ENCODE results near the gene LCMT1.
"Not testable (repeated sequence)": the region's sequence is repeated elsewhere in the genome, so short reads cannot be mapped to it uniquely, and the experiment has no call there.

LCMT1 gene

DNA sequence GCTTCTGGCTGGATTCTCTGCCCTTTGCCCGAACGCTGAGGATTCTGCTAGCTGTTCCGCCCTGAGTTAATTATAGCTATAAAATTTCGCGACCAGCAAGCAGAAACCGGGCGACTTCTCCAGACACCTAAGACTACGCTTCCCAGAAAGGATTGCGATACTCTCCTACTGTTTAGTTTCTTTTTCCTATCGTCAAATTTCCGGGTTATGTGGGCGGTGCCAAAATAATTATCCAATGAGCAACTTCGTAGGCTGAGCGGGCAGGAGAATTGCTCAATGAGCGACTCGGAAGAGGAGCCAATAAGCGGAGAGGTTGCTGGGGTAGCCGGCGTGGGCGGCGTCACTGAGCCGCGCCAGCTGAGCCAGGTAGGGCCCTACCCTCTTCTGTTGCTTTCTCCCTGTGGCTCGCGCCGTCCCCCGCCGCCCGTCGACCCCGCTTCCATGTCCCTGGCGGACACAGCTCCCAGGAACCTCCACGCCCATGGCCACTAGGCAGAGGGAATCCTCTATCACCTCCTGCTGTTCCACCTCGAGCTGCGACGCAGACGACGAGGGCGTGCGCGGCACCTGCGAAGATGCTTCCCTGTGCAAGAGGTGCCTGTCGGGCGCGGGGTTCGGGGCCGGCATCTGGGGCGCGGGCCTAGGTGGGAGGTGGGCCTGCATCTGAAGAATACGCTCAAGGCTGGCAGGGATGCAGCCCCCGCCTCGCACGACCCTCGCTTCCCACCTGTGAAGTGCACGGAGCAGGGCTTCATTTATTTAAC lies at the start of gene LCMT1:
TSS of gene LCMT1 (plus strand) at position 340 of the 764 bp plus-strand sequence. CDS start at position 482, 142 bp downstream.
- DNase-seq (ENCODE audit: low read depth) = peak; percentile 93

DNA sequence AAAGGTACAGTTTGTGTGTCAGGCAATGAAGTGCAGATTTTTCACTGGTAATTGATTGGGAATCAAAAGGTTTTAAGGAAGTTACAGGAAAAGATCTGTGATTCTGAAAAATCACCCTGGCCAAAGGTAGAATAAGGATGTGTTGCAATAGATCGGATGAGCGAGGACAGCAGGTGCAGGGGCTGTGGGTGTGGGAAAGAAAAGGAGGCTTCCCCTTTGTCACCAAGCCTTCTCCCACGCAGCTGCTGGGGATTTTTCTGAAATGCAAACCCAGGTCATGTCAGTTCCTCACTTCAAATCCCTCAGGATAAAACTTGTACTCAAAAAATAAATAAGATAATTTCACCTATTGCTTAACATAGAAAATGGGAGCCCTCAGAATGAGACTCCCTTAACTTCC lies 48.4 kb upstream of the LCMT1 start:
- DNase-seq (ENCODE audit: low read depth) = no peak

DNA sequence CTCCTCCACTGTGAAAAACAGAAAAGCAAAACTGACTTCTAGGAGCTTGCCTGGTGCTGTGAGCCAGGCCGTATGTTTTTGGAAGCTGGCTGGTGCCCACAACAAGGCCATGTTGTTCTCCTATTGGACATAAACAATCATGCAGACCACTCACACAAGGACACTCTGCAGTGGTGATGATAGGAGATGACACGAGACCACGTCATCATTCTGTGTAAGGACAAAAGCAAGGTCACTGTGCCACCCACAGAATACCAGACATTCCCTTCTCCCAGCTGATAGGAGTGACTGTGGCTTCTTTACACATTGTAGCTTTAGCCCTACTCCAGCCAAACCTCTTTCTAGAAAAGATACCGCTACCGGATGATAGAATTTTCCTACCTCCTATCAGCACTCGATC lies 47.7 kb upstream of the LCMT1 start:
- no peak for DNase-seq (ENCODE audit: low read depth)

- not testable (repeated sequence) for DNase-seq (ENCODE audit: low read depth)
Measured at GRCh38 chr16:25064281-25064680, 47.3 kb upstream of the LCMT1 start.

DNA sequence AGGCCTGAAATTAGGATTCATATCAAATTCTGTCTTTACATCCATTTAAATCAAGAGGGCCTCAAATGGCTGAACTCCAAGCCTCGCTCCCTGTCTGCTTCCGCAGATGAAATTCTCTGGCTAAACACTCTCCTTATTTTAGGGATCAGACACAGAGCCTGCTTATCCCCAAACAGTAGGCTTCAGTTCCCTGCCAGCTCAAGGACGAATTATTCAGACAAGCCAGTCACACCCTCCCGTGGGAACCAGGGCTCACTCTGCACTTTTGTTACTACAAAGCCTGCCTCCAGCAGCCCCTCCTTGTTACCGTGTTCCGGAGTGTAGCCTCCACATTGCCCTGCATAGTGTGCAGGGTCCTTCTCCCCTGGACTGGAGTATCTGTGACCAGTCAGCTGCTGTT lies 46.6 kb upstream of the LCMT1 start:
- no peak for DNase-seq (ENCODE audit: low read depth)

- no peak for DNase-seq (ENCODE audit: low read depth)
Measured at GRCh38 chr16:25065899-25066298, 45.6 kb upstream of the LCMT1 start.

GRCh38 chr16:25066426-25066746 lies 45.2 kb upstream of the LCMT1 start:
- no peak for DNase-seq (ENCODE audit: low read depth)

GRCh38 chr16:25066747-25067631 lies 44.6 kb upstream of the LCMT1 start:
- no peak for DNase-seq (ENCODE audit: low read depth)

DNA sequence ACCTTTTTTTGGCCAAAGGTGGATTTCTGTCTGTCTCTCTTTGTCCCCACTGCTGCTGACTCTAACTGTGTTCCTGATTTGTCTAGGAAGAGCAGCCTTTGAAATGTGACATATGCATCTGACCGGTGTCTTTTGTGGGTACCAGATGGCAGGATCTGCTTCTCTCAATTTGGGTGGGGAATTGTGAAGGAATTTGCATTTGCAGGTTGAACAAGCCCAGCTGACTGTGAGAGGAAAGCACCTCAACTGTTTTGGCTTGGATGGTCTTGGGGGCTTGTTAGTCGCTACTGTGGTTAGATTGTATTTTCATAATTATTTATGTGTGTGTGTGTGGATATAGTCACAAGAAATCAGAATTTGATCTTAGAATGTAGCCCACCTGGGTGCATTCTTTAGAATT lies 37.7 kb upstream of the LCMT1 start:
- DNase-seq (ENCODE audit: low read depth) = no peak

GRCh38 chr16:25078386-25078978 lies 33.1 kb upstream of the LCMT1 start:
- DNase-seq (ENCODE audit: low read depth) = no peak

GRCh38 chr16:25079637-25080378 lies 31.7 kb upstream of the LCMT1 start:
- DNase-seq (ENCODE audit: low read depth) = no peak

DNA sequence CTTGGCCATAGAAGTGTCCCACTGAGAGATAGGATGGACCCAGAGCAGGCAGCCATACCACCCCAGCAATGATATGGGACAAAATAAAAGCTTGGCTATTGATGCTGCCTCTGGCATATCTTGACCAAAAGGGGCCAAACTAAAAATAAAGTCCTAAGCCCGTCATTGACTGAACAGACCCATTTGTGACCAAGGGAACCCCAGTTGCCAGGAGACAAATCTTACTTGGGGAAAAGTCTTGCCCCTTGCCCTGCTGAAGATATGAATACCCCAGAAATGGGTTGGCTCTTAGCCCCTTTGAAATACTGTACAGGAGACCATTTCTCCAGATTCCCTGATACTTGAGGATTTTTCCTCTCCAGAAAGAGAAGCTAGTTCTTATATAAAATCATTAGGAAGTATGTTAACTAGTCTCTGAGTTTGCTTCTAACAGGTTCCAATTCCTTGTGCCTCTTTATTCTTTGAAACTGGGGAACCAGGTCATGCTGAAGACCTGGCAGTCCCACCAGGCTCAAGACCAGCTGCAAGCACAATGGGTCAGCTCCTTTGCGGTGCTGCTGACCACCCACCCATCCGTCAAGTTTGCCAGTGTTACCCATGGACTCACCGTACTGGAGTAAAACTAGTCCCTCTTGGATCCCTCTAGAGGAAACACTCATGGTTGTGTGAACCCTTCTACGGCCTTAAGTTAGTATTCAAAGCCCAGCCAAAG lies 31.0 kb upstream of the LCMT1 start:
- no peak for DNase-seq (ENCODE audit: low read depth)

DNA sequence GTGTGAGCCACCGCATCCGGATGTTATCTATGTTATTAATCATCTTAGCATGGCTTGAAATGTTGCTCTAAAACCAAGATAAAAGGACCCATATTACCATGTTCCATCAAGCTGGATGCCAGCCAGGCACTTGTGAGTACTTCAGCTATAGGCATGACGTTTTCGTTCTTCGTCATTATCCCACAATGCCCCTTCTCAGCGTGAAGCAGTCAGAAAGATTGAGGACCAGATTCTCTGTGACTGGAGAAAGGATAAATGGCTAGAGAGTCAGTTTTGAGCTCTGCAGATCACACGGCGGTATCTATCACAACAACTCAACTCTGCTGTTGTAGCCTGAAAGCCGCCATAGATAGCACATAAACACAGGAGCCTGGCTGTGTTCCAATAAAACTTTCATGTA lies 29.8 kb upstream of the LCMT1 start:
- no peak for DNase-seq (ENCODE audit: low read depth)

- no peak for DNase-seq (ENCODE audit: low read depth)
Measured at GRCh38 chr16:25083065-25083464, 28.5 kb upstream of the LCMT1 start.

DNA sequence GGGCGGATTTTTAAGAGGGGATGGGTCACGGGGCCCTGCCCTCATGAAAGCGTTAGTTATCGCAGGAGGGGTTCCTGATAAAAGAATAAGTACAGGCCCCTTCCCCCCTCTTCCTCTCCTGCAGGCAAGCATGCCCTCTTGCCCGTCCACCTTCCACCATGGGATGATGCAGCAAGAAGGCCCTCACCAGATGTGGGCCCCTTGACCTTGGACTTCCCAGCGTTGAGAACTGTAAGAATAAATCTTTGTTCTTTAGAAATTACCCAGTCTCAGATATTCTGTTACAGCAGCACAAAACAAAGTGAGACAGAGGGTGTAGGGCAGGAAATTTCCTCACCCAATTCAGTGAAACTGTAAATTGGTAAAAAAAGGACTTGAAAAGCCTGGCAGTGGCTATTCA lies 27.8 kb upstream of the LCMT1 start:
- no peak for DNase-seq (ENCODE audit: low read depth)

GRCh38 chr16:25084797-25085196 lies 26.7 kb upstream of the LCMT1 start:
- DNase-seq (ENCODE audit: low read depth) = no peak

DNA sequence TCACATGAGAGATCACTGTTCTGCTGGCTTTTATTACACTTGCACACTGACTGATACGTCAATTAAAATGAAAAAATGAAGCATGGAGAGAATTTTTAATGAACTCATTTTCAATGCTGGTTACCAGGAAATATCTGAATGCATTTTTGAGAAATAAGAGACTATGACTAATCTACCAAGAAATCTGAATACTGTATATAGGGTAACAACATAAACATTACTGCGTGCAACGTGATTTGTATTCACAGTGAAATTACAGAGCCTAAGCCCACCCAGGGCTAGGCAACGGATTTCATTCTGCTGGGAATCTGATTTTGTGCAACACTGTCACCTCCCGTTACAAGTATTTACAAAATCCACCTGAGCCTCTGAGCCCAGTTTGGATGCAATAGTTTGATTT lies 23.8 kb upstream of the LCMT1 start:
- DNase-seq (ENCODE audit: low read depth) = no peak

DNA sequence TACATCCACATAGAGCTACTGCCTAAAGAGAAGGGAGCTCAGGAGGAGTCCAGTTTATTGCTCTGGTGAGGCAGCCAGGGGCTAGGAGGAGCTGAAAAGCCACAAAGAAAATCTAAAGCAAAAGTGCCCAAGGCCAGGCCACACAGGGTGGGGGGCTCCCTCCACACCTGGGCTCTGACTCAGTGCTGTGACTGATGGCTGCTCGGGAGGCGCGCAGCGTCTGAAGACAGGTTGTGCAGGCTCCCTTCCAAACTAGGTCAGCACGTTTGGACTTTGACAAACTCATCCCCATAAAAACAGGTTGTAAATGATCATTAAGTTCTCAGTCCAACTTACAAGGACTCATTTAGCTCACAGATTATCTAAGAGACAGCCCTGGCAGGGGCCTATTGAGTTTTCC lies 22.2 kb upstream of the LCMT1 start:
- no peak for DNase-seq (ENCODE audit: low read depth)

GRCh38 chr16:25092441-25092840 lies 19.1 kb upstream of the LCMT1 start:
- DNase-seq (ENCODE audit: low read depth) = no peak

GRCh38 chr16:25093208-25094061 lies 18.1 kb upstream of the LCMT1 start:
- no peak for DNase-seq (ENCODE audit: low read depth)

DNA sequence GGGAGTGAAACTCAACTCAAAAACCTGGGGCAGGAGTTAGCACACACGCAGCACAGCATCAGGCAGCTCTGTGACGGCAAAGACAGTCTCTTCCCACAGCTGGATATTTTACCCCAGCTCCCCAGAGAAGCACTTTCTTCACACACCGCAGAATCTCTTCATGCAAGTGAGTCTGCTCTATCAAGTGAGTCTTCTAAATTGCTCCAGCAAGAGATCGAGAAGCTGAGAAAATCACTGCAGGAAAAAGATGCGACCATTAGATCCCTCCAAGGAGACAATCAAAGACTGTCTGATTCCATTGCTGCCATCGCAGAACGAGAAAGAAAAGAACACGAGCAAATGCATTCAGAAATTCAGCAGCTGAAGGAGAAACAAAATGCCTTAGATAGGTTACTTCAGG lies 16.9 kb upstream of the LCMT1 start:
- no peak for DNase-seq (ENCODE audit: low read depth)
